H1 (cell line): ENCODE results near the gene TSPEAR. TPM values are rescaled to one million over a fixed set of nuclear protein-coding genes. Genes with fewer than 3 reads are reported as not detected.

Experiments used
- EP300 ChIP-seq, 2 experiments: IDR thresholded peaks; 1 replicate in 1 of 2; 2 replicates in 1 of 2; pipeline ENCODE4 v1.6.1; 2011 to 2012; ENCODE audit warnings: low read depth in 2 of 2, low read length in 2 of 2, mild to moderate bottlenecking in 2 of 2, borderline replicate concordance in 1 of 2, inconsistent platforms in 1 of 2, moderate library complexity in 1 of 2
- polyA plus RNA-seq, 7 experiments: library from polyadenylated mRNA; depleted of rRNA in 3 of 7; stranded (reverse) in 5 of 7; unstranded in 2 of 7; fragments of >200 nt in 5 of 7; fragments of 200-250 nt in 2 of 7; gene quantifications; 1 replicate in 5 of 7; 2 replicates in 1 of 7; 4 replicates in 1 of 7; pipeline versions ENCODE4 v1.2.1 to v1.2.3, GENCODE V29; 2011 to 2013; ENCODE audit warnings: missing spikeins in 2 of 7, mixed read lengths in 2 of 7
- total RNA-seq: library from RNA; stranded (reverse); fragmentation: NEBNext Ultra II Directional; extraction: Animal tissue kit (Norgen Biotek cat#: 25700); gene quantifications from 2 replicates; pipeline ENCODE4 v1.2.1, GENCODE V29; 2021

Gene TSPEAR
- total and polyA plus RNA-seq, 2 of the 8 experiments (the other 6 are each of a cell fraction or from before 2014, with no cell fraction given) = 0.58 to 0.89 TPM

GRCh38 chr21:44749759-44750674 is 38.6 kb upstream of the TSPEAR start (continued):
- no peak for TF ChIP-seq EP300 (IDR thresholded peaks at IDR 0.05; ENCODE audit: borderline replicate concordance in 1 of 2, low read depth in 2 of 2, low read length in 2 of 2)
- TF ChIP-seq, all 59 proteins: peak for 0
